Liver (tissue), 9 donors: ENCODE results near the gene EXOC3L1. TPM values are rescaled to one million over a fixed set of nuclear protein-coding genes. Genes with fewer than 3 reads are reported as not detected.

Source experiments
- DNase-seq: peaks from one replicate; pipeline ENCODE4 v3.0.0-alpha.2; 2017; ENCODE audit warnings: low spot score
- H3K27ac ChIP-seq, 2 donors: one replicate each; pipeline ENCODE4 v1.7.0; 2013; ENCODE audit warnings: inconsistent platforms in 2 of 2, low read length in 2 of 2, control low read depth in 1 of 2, low read depth in 1 of 2, mild to moderate bottlenecking in 1 of 2
- H3K27me3 ChIP-seq, 4 donors: one replicate each; pipeline versions ENCODE4 v1.6.1 to v1.7.0; 2013; ENCODE audit warnings: low read length in 3 of 4, inconsistent platforms in 1 of 4, mild to moderate bottlenecking in 1 of 4, moderate library complexity in 1 of 4; ENCODE audit not compliant: control insufficient read depth in 4 of 4, insufficient read depth in 4 of 4
- H3K36me3 ChIP-seq, 4 donors: one replicate each; pipeline versions ENCODE4 v1.6.1 to v1.7.0; 2013; ENCODE audit warnings: low read length in 3 of 4, mild to moderate bottlenecking in 3 of 4, low read depth in 1 of 4, moderate library complexity in 1 of 4; ENCODE audit not compliant: control insufficient read depth in 4 of 4, insufficient read depth in 3 of 4
- H3K4me1 ChIP-seq, 4 donors: one replicate each; pipeline versions ENCODE4 v1.6.1 to v1.7.0; 2013; ENCODE audit warnings: low read length in 3 of 4, mild to moderate bottlenecking in 3 of 4, moderate library complexity in 1 of 4; ENCODE audit not compliant: control insufficient read depth in 4 of 4, insufficient read depth in 4 of 4
- H3K4me3 ChIP-seq, 3 donors: one replicate each; pipeline versions ENCODE4 v1.6.1 to v1.7.0; 2013; ENCODE audit warnings: low read length in 3 of 3, control low read depth in 1 of 3, low read depth in 1 of 3, mild to moderate bottlenecking in 1 of 3
- H3K9ac ChIP-seq, 2 donors: one replicate each; pipeline ENCODE4 v1.7.0; 2013; ENCODE audit warnings: low read length in 2 of 2, mild to moderate bottlenecking in 2 of 2, moderate library complexity in 2 of 2, control low read depth in 1 of 2, low read depth in 1 of 2
- H3K9me3 ChIP-seq, 4 donors: one replicate each; pipeline versions ENCODE4 v1.6.1 to v1.7.0; 2013; ENCODE audit warnings: low read length in 3 of 4; ENCODE audit not compliant: control insufficient read depth in 4 of 4
- EGR1 ChIP-seq, 2 donors: IDR thresholded peaks; 2 replicates each; pipeline ENCODE4 v1.6.1; 2016 to 2018; ENCODE audit warnings: antibody characterized with exemption in 2 of 2, low read depth in 2 of 2
- FOXA1 ChIP-seq: IDR thresholded peaks from 2 replicates; pipeline ENCODE4 v1.6.1; 2016; ENCODE audit warnings: antibody characterized with exemption
- FOXA2 ChIP-seq: IDR thresholded peaks from 2 replicates; pipeline ENCODE4 v1.6.1; 2016; ENCODE audit warnings: antibody characterized with exemption
- GABPA ChIP-seq, 2 donors: IDR thresholded peaks in 1 of 2; conservative IDR thresholded peaks in 1 of 2; 2 replicates each; pipeline ENCODE4 v1.6.1; 2016; ENCODE audit warnings: antibody characterized with exemption in 2 of 2, mild to moderate bottlenecking in 1 of 2, moderate library complexity in 1 of 2
- HNF4A ChIP-seq, 2 donors: conservative IDR thresholded peaks; 2 replicates each; pipeline ENCODE4 v1.6.1; 2016; ENCODE audit warnings: antibody characterized with exemption in 2 of 2, mild to moderate bottlenecking in 2 of 2
- HNF4G ChIP-seq: IDR thresholded peaks from 2 replicates; pipeline ENCODE4 v1.6.1; 2016; ENCODE audit warnings: antibody characterized with exemption
- JUND ChIP-seq, 2 donors: IDR thresholded peaks; 2 replicates each; pipeline ENCODE4 v1.6.1; 2016; ENCODE audit warnings: antibody characterized with exemption in 2 of 2
- NR2F2 ChIP-seq: IDR thresholded peaks from 2 replicates; pipeline ENCODE4 v1.6.1; 2016; ENCODE audit warnings: antibody characterized with exemption
- RAD21 ChIP-seq, 2 donors: IDR thresholded peaks; 2 replicates each; pipeline ENCODE4 v1.6.1; 2016; ENCODE audit warnings: antibody characterized with exemption in 2 of 2, mild to moderate bottlenecking in 2 of 2
- RXRA ChIP-seq, 2 donors: IDR thresholded peaks; 2 replicates each; pipeline ENCODE4 v1.6.1; 2017 to 2018; ENCODE audit warnings: antibody characterized with exemption in 2 of 2, mild to moderate bottlenecking in 1 of 2
- SP1 ChIP-seq: IDR thresholded peaks from 2 replicates; pipeline ENCODE4 v1.6.1; 2018; ENCODE audit warnings: antibody characterized with exemption, mild to moderate bottlenecking
- TAF1 ChIP-seq: conservative IDR thresholded peaks from 2 replicates; pipeline ENCODE4 v1.6.1; 2016; ENCODE audit warnings: antibody characterized with exemption, mild to moderate bottlenecking
- YY1 ChIP-seq: IDR thresholded peaks from 2 replicates; pipeline ENCODE4 v1.6.1; 2016; ENCODE audit warnings: antibody characterized with exemption, mild to moderate bottlenecking
- WGBS: extraction: QIAGEN DNeasy Blood & Tissue Kit; methylation state at CpG from one replicate; pipeline ENCODE4 v1.1.7; 2013; 5-methylcytosine and 5-hydroxymethylcytosine counted together
- polyA plus RNA-seq, 2 donors: library from polyadenylated mRNA; stranded (reverse) in 1 of 2; unstranded in 1 of 2; fragments of 200-250 nt in 1 of 2; fragments of >200 nt in 1 of 2; fragmentation: Nextera tagmentation in 1 of 2; extraction: Ambion mirVana in 1 of 2; gene quantifications; one replicate each; pipeline versions ENCODE4 v1.2.1 to v1.2.3, GENCODE V29; 2013 to 2015
- total RNA-seq, 2 donors: library from RNA; depleted of rRNA; stranded (reverse); fragments of >200 nt; gene quantifications; one replicate each; pipeline ENCODE4 v1.2.3, GENCODE V29; 2014
- TF ChIP-seq, protein P1 (sequence below): IDR thresholded peaks from 2 replicates; pipeline ENCODE4 v1.6.1; 2016; ENCODE audit warnings: antibody characterized with exemption
- TF ChIP-seq, protein P2 (sequence below): IDR thresholded peaks from 2 replicates; pipeline ENCODE4 v1.6.1; 2016; ENCODE audit warnings: antibody characterized with exemption
- TF ChIP-seq, protein P3 (sequence below): fragments of 150-350 bp; IDR thresholded peaks from 2 replicates; pipeline ENCODE4 v1.5.1; 2017; ENCODE audit warnings: improper control_type of control experiment, low read depth, low read length; ENCODE audit not compliant: missing input control
- TF ChIP-seq, protein P4 (sequence below): IDR thresholded peaks from 2 replicates; pipeline ENCODE4 v1.6.1; 2016; ENCODE audit warnings: antibody characterized with exemption, mild to moderate bottlenecking
- TF ChIP-seq, protein P5 (sequence below): IDR thresholded peaks from 2 replicates; pipeline ENCODE4 v1.6.1; 2016; ENCODE audit warnings: antibody characterized with exemption
- donor health status: healthy.
- donor health status: healthy.
- donor health status: healthy.
- donor health status: healthy.
- donor health status: healthy.

EXOC3L1 gene
- total and polyA plus RNA-seq, 4 donors: 1.1 to 3.7 (median 2.8) TPM

DNA sequence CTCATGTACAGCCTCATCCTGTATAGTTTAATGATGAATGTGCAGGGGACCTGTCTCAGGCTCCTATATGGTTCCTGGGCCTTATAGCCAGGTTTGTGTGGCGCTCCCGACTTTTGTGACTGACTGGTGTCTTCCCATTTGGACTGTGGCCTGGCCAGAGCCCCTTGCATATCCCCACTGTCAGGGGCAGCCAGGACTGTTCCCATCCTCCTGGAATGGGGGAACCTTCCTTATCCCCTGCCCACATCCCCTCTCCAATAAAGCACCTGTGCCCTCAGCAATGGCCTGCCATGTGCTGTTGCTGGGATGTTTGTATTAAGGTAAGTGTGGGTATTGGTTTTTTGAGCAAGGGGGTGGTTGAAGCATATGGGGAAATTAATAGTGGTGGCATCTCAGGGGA is 41.7 kb downstream of the EXOC3L1 start:
- no peak overlapping the region for H3K9ac ChIP-seq
- no peak overlapping the region for H3K27ac ChIP-seq
- peaks cover 3 to 13% (median 8%) of the 10 kb centered on the region in 4 donors for H3K4me1 ChIP-seq
- H3K4me3 ChIP-seq: no peak overlapping the region
- DNase-seq: no peak
- H3K9me3 ChIP-seq: no peaks in the 10 kb centered on the region
- 98% methylated on average over 2 of the region's 2 CpGs for WGBS
- TF ChIP-seq RXRA (IDR thresholded peaks at IDR 0.05): no peak
- TF ChIP-seq SP1: no peak
- TF ChIP-seq TAF1: no peak
- no peak for TF ChIP-seq YY1
- TF ChIP-seq HNF4G: no peak
- TF ChIP-seq FOXA1: no peak
- TF ChIP-seq, protein P1, sequence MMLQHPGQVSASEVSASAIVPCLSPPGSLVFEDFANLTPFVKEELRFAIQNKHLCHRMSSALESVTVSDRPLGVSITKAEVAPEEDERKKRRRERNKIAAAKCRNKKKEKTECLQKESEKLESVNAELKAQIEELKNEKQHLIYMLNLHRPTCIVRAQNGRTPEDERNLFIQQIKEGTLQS: no peak
- TF ChIP-seq, protein P2, sequence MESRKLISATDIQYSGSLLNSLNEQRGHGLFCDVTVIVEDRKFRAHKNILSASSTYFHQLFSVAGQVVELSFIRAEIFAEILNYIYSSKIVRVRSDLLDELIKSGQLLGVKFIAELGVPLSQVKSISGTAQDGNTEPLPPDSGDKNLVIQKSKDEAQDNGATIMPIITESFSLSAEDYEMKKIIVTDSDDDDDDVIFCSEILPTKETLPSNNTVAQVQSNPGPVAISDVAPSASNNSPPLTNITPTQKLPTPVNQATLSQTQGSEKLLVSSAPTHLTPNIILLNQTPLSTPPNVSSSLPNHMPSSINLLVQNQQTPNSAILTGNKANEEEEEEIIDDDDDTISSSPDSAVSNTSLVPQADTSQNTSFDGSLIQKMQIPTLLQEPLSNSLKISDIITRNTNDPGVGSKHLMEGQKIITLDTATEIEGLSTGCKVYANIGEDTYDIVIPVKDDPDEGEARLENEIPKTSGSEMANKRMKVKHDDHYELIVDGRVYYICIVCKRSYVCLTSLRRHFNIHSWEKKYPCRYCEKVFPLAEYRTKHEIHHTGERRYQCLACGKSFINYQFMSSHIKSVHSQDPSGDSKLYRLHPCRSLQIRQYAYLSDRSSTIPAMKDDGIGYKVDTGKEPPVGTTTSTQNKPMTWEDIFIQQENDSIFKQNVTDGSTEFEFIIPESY: no peak
- TF ChIP-seq, protein P3, sequence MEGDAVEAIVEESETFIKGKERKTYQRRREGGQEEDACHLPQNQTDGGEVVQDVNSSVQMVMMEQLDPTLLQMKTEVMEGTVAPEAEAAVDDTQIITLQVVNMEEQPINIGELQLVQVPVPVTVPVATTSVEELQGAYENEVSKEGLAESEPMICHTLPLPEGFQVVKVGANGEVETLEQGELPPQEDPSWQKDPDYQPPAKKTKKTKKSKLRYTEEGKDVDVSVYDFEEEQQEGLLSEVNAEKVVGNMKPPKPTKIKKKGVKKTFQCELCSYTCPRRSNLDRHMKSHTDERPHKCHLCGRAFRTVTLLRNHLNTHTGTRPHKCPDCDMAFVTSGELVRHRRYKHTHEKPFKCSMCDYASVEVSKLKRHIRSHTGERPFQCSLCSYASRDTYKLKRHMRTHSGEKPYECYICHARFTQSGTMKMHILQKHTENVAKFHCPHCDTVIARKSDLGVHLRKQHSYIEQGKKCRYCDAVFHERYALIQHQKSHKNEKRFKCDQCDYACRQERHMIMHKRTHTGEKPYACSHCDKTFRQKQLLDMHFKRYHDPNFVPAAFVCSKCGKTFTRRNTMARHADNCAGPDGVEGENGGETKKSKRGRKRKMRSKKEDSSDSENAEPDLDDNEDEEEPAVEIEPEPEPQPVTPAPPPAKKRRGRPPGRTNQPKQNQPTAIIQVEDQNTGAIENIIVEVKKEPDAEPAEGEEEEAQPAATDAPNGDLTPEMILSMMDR: no peak
- TF ChIP-seq GABPA (IDR thresholded peaks at IDR 0.05 in 1 of 2, conservative IDR thresholded peaks at IDR 0.05 in 1 of 2): no peak
- TF ChIP-seq EGR1 (IDR thresholded peaks at IDR 0.05; ENCODE audit: low read depth in 2 of 2): no peak
- no peak for TF ChIP-seq NR2F2
- no peak for TF ChIP-seq FOXA2
- TF ChIP-seq, protein P4, sequence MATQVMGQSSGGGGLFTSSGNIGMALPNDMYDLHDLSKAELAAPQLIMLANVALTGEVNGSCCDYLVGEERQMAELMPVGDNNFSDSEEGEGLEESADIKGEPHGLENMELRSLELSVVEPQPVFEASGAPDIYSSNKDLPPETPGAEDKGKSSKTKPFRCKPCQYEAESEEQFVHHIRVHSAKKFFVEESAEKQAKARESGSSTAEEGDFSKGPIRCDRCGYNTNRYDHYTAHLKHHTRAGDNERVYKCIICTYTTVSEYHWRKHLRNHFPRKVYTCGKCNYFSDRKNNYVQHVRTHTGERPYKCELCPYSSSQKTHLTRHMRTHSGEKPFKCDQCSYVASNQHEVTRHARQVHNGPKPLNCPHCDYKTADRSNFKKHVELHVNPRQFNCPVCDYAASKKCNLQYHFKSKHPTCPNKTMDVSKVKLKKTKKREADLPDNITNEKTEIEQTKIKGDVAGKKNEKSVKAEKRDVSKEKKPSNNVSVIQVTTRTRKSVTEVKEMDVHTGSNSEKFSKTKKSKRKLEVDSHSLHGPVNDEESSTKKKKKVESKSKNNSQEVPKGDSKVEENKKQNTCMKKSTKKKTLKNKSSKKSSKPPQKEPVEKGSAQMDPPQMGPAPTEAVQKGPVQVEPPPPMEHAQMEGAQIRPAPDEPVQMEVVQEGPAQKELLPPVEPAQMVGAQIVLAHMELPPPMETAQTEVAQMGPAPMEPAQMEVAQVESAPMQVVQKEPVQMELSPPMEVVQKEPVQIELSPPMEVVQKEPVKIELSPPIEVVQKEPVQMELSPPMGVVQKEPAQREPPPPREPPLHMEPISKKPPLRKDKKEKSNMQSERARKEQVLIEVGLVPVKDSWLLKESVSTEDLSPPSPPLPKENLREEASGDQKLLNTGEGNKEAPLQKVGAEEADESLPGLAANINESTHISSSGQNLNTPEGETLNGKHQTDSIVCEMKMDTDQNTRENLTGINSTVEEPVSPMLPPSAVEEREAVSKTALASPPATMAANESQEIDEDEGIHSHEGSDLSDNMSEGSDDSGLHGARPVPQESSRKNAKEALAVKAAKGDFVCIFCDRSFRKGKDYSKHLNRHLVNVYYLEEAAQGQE: no peak
- no peak for TF ChIP-seq HNF4A (conservative IDR thresholded peaks at IDR 0.05)
- no peak for TF ChIP-seq RAD21 (IDR thresholded peaks at IDR 0.05)
- TF ChIP-seq JUND (IDR thresholded peaks at IDR 0.05): no peak
- TF ChIP-seq, protein P5, sequence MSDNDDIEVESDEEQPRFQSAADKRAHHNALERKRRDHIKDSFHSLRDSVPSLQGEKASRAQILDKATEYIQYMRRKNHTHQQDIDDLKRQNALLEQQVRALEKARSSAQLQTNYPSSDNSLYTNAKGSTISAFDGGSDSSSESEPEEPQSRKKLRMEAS: no peak
- H3K36me3 ChIP-seq: peaks cover 24 to 52% (median 45%) of the 10 kb centered on the region in 4 donors
- H3K27me3 ChIP-seq: no peaks in the 10 kb centered on the region
